GM04503 (cell line): ENCODE data around the gene RBMX2.
A peak's percentile ranks its signal among the peaks of the same experiment; 100 is the strongest.
"Not testable (repeated sequence)": the region's sequence is repeated elsewhere in the genome, so short reads cannot be mapped to it uniquely, and the experiment has no call there.

ENCODE experiments used
- DNase-seq: peaks from one replicate; pipeline ENCODE4 v3.0.0-alpha.2; 2012; ENCODE audit warnings: low read depth

RBMX2 gene

GRCh38 chrX:130401415-130402207, at the start of gene RBMX2:
Gene RBMX2, plus strand, starts transcription at chrX:130401987. Its CDS starts 46 bp downstream, at chrX:130402033.
- DNase-seq: peak; percentile 8

- not testable (repeated sequence) for DNase-seq
These were observed 49.7 kb upstream of the RBMX2 start for GRCh38 chrX:130352050-130352449.

- DNase-seq: no peak
These were observed 25.7 kb upstream of the RBMX2 start for GRCh38 chrX:130376077-130376476.

GRCh38 chrX:130378024-130378669, 23.6 kb upstream of the RBMX2 start:
- DNase-seq: no peak

GRCh38 chrX:130385520-130385919, 16.3 kb upstream of the RBMX2 start, which contains the start of gene GPR119:
Gene GPR119, minus strand, starts transcription at chrX:130385674. Its CDS starts 227 bp downstream, at chrX:130385447.
- DNase-seq: no peak

GRCh38 chrX:130386408-130386808, 15.4 kb upstream of the RBMX2 start:
- no peak for DNase-seq

GRCh38 chrX:130393451-130394074, 8.2 kb upstream of the RBMX2 start:
- peak; percentile 19 for DNase-seq

- DNase-seq: no peak
These were observed 6.4 kb upstream of the RBMX2 start for GRCh38 chrX:130395341-130395740.

- no peak for DNase-seq
These were observed 459 bp downstream of the RBMX2 start for GRCh38 chrX:130402208-130402684.

- DNase-seq: peak; percentile 9
These were observed 11.6 kb downstream of the RBMX2 start for GRCh38 chrX:130413415-130413814.

- DNase-seq: no peak
These were observed 13.0 kb downstream of the RBMX2 start for GRCh38 chrX:130414800-130415199.

GRCh38 chrX:130415201-130415600, 13.4 kb downstream of the RBMX2 start:
- no peak for DNase-seq

GRCh38 chrX:130416785-130417184, 15.0 kb downstream of the RBMX2 start:
- no peak for DNase-seq

- DNase-seq: no peak
These were observed 16.3 kb downstream of the RBMX2 start for GRCh38 chrX:130418066-130418465.

- DNase-seq: no peak
These were observed 17.0 kb downstream of the RBMX2 start for GRCh38 chrX:130418740-130419139.

- DNase-seq: no peak
These were observed 17.5 kb downstream of the RBMX2 start for GRCh38 chrX:130419263-130419662.

- DNase-seq: no peak
These were observed 24.7 kb downstream of the RBMX2 start for GRCh38 chrX:130426531-130426930.

GRCh38 chrX:130429236-130429635, 27.4 kb downstream of the RBMX2 start:
- not testable (repeated sequence) for DNase-seq

- DNase-seq: no peak
These were observed 34.1 kb downstream of the RBMX2 start for GRCh38 chrX:130435937-130436336.

GRCh38 chrX:130437996-130438395, 36.2 kb downstream of the RBMX2 start:
- not testable (repeated sequence) for DNase-seq

- no peak for DNase-seq
These were observed 42.1 kb downstream of the RBMX2 start for GRCh38 chrX:130443875-130444274.

- DNase-seq: no peak
These were observed 43.0 kb downstream of the RBMX2 start for GRCh38 chrX:130444641-130445336.
